Pancreas (tissue), 10 donors: Measurements from ENCODE around the gene SRGAP3. TPM values are rescaled to one million over a fixed set of nuclear protein-coding genes. Genes with fewer than 3 reads are reported as not detected.

ENCODE experiments used
- ATAC-seq, 4 donors: fragments of 200-7000 bp; cut with Tn5 transposase; one replicate each; pipeline versions ENCODE4 v1.8.0 to v1.9.1; 2020; ENCODE audit warnings: mild to moderate bottlenecking in 4 of 4, moderate library complexity in 4 of 4
- DNase-seq, 6 donors: peaks; one replicate each; pipeline ENCODE4 v3.0.0-alpha.2; 2020
- FAIRE-seq: peaks from 2 replicates; lab custom pipeline; 2012; peaks lifted over from hg19 to GRCh38; lab: Jason Lieb, UNC
- H3K27ac ChIP-seq, 4 donors: fragments of 200-600 bp; sonication (generic); 1 replicate in 3 of 4; 2 replicates in 1 of 4; pipeline versions ENCODE4 v1.5.0 to v1.8.0; 2020
- H3K27me3 ChIP-seq, 4 donors: fragments of 200-600 bp; one replicate each; pipeline ENCODE4 v1.8.0; 2021
- H3K36me3 ChIP-seq, 3 donors: fragments of 200-600 bp; sonication (generic) in 1 of 3; one replicate each; pipeline versions ENCODE4 v1.5.0 to v1.8.0; 2020 to 2021
- H3K4me1 ChIP-seq, 3 donors: fragments of 200-600 bp; one replicate each; pipeline ENCODE4 v1.8.0; 2021
- H3K4me3 ChIP-seq, 4 donors: fragments of 200-600 bp; sonication (generic) in 2 of 4; one replicate each; pipeline versions ENCODE4 v1.5.0 to v1.8.0; 2020 to 2021
- H3K9me3 ChIP-seq, 4 donors: fragments of 200-600 bp; one replicate each; pipeline ENCODE4 v1.8.0; 2021
- WGBS, 2 donors: extraction: QIAGEN DNeasy Blood & Tissue Kit; methylation state at CpG; one replicate each; pipeline ENCODE4 v1.1.7; 2013; 5-methylcytosine and 5-hydroxymethylcytosine counted together
- intact Hi-C, 3 donors: fragments of 100-400 bp; cut with DNase I; formaldehyde crosslinking; loops; one replicate each; pipeline versions ENCODE4 v1.11.1 to v1.14.2; 2022
- polyA plus RNA-seq, 2 donors: library from polyadenylated mRNA; stranded (reverse); fragments of 200-250 nt; gene quantifications; one replicate each; pipeline ENCODE4 v1.2.3, GENCODE V29; 2013
- total RNA-seq, 6 donors: library from RNA; stranded (reverse); fragmentation: NEBNext Ultra II Directional in 4 of 6; extraction: Animal tissue kit (Norgen Biotek cat#: 25700) in 4 of 6; gene quantifications; one replicate each; pipeline versions ENCODE4 v1.2.1 to v1.2.4, GENCODE V29; 2021 to 2023
- TF ChIP-seq, protein P1 (sequence below), 4 donors: fragments of 200-600 bp; sonication (generic) in 3 of 4; IDR thresholded peaks; one replicate each; pipeline versions ENCODE4 v1.5.0 to v1.8.0; 2021; ENCODE audit warnings: antibody characterized with exemption in 4 of 4
- donor health status: healthy with polysubstance abuse.
- donor health status: DM: no; HTN: no; CAD: no; lungs with moderate emphysema.
- donor health status: DM: no; HTN: no; CAD: no.
- donor health status: control.
- donor health status: control.
- donor health status: Bipolar disorder and iron deficiency.
- donor health status: DM: yes; HTN: yes; CAD: no.
- donor health status: DM: no; HTN: no; CAD: no.
- donor health status: DM: no; HTN: no; CAD: no.
- donor health status: DM: yes; HTN: yes; CAD: no.

Gene SRGAP3
- total and polyA plus RNA-seq, 8 donors = 1.9 to 6.5 (median 3.0) TPM

DNA sequence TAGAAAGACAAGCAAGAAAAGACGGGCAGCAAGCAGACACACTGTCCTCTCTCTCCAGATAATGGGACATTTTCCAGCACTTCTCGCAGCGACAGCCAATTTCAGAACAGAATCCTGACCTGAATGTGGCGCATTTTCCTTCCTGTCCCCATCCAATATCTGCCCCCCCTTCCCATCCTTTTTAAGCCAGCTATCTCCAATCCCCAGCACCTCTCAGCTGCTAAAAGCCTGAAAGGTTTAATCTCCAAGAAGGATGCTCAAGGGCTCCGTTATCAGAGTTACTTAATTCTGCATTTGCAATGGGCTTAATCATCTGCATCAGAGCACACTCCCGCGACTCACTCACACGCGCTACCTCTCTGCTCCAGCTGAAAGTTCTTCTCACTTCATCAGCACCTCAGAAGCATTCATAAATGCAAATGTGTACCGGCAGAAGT, 50.5 kb downstream of the SRGAP3 start:
- Histone ChIP-seq H3K36me3 (no peaks in the 10 kb centered on the region), H3K4me3 (no peak overlapping the region), H3K27ac (no peak overlapping the region), H3K9me3 (no peaks in the 10 kb centered on the region), H3K27me3 (no peaks in the 10 kb centered on the region), H3K4me1 (no peaks in the 10 kb centered on the region)
- TF ChIP-seq, protein P1, sequence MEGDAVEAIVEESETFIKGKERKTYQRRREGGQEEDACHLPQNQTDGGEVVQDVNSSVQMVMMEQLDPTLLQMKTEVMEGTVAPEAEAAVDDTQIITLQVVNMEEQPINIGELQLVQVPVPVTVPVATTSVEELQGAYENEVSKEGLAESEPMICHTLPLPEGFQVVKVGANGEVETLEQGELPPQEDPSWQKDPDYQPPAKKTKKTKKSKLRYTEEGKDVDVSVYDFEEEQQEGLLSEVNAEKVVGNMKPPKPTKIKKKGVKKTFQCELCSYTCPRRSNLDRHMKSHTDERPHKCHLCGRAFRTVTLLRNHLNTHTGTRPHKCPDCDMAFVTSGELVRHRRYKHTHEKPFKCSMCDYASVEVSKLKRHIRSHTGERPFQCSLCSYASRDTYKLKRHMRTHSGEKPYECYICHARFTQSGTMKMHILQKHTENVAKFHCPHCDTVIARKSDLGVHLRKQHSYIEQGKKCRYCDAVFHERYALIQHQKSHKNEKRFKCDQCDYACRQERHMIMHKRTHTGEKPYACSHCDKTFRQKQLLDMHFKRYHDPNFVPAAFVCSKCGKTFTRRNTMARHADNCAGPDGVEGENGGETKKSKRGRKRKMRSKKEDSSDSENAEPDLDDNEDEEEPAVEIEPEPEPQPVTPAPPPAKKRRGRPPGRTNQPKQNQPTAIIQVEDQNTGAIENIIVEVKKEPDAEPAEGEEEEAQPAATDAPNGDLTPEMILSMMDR (IDR thresholded peaks at IDR 0.05) = no peak
- 87 to 90% methylated on average over 10 of the region's 10 CpGs for WGBS, 2 donors
- ATAC-seq (no peak), FAIRE-seq (no peak), DNase-seq (no peak)
- intact Hi-C loops = no loop called here

GRCh38 chr3:9198261-9198660, 51.2 kb downstream of the SRGAP3 start:
- intact Hi-C loops = no loop called here
- TF ChIP-seq, protein P1 (IDR thresholded peaks at IDR 0.05) = no peak
- Histone ChIP-seq H3K4me3 (no peak overlapping the region), H3K27me3 (no peaks in the 10 kb centered on the region), H3K27ac (no peak overlapping the region), H3K9me3 (no peaks in the 10 kb centered on the region), H3K4me1 (no peaks in the 10 kb centered on the region), H3K36me3 (no peaks in the 10 kb centered on the region)
- no peak for FAIRE-seq
- DNase-seq = no peak
- 58 to 83% methylated on average over 3 of the region's 3 CpGs for WGBS, 2 donors
- no peak for ATAC-seq

DNA sequence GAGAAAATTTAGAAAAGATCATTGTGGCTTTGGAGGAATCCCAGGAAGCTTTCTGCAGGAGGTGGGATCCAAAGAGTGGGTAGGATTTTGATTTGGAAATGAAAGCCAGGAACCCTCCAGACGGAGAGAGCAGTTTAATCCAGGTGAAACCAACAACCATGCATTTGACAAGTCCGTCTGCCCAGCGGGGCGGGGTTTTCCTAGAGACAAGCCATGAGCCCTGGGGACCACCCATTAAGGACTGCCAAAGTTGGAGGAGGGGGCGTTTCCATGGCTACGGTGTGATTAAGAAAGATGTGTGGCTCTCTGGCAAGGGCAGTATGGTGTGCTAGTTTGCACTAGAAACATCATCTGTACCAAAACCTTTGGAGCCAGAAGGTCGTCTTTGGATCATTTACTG, 53.4 kb downstream of the SRGAP3 start:
- ATAC-seq = no peak
- intact Hi-C loops = no loop called here

DNA sequence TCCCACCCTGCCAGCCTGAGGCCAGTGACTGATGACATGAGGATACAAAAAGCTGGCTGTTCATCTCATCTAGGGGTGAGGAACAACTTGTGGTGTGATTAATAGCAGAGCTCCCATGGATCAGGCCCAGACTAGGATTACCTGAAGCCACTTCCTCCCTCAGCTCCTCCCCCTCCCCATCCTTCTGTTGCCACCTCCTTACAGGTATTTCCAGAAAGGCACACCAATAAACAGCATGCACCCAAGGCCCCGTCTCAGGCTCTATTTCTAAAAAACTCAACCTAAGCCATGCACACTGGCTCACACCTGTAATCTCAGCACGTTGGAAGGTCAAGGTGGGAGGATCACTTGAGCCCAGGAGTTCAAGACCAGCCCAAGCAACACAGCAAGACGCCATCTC, 54.1 kb downstream of the SRGAP3 start:
- TF ChIP-seq, protein P1 (IDR thresholded peaks at IDR 0.05) = no peak
- ATAC-seq (no peak), DNase-seq (no peak), FAIRE-seq (no peak)
- Histone ChIP-seq H3K4me3 (no peak overlapping the region), H3K27ac (no peak overlapping the region), H3K9me3 (no peaks in the 10 kb centered on the region), H3K27me3 (no peaks in the 10 kb centered on the region), H3K4me1 (no peaks in the 10 kb centered on the region), H3K36me3 (no peaks in the 10 kb centered on the region)
- intact Hi-C loops = no loop called here
- 87 to 89% methylated on average over 3 of the region's 3 CpGs for whole genome bisulfite sequencing, 2 donors

More for the DNA sequence above, 53.4 kb downstream of the SRGAP3 start:
- DNase-seq (no peak), FAIRE-seq (no peak)
- no peaks in the 10 kb centered on the region for H3K27me3 ChIP-seq
- H3K9me3 ChIP-seq = no peaks in the 10 kb centered on the region
- no peaks in the 10 kb centered on the region for H3K36me3 ChIP-seq
- 69 to 77% methylated on average over 7 of the region's 7 CpGs for WGBS, 2 donors
- TF ChIP-seq, protein P1 (IDR thresholded peaks at IDR 0.05) = no peak
- no peak overlapping the region for H3K4me3 ChIP-seq
- no peaks in the 10 kb centered on the region for H3K4me1 ChIP-seq
- no peak overlapping the region for H3K27ac ChIP-seq

GRCh38 chr3:9194509-9195184, 54.8 kb downstream of the SRGAP3 start:
- no peak for FAIRE-seq

More at GRCh38 chr3:9194509-9195184, 54.8 kb downstream of the SRGAP3 start:
- TF ChIP-seq, protein P1 (IDR thresholded peaks at IDR 0.05) = no peak
- intact Hi-C loops = no loop called here
- H3K4me3 ChIP-seq = no peak overlapping the region
- no peaks in the 10 kb centered on the region for H3K9me3 ChIP-seq
- no peak for ATAC-seq
- no peaks in the 10 kb centered on the region for H3K27me3 ChIP-seq
- H3K27ac ChIP-seq = no peak overlapping the region
- no peaks in the 10 kb centered on the region for H3K4me1 ChIP-seq
- H3K36me3 ChIP-seq = no peaks in the 10 kb centered on the region
- DNase-seq = no peak
- WGBS, 2 donors = 72 to 76% methylated on average over 4 of the region's 4 CpGs
